Activated T-helper 9 cell treated with anti-CD3 and anti-CD28 coated beads, Interleukin-2, amount 50 U/mL, for 16 hours (primary cell): ENCODE measurements around the gene CST5.
"Not testable (repeated sequence)": the region's sequence is repeated elsewhere in the genome, so short reads cannot be mapped to it uniquely, and the experiment has no call there.

Experiments used
- DNase-seq: peaks from one replicate; pipeline ENCODE4 v3.0.0-alpha.2; 2020; ENCODE audit warnings: low read depth

The CST5 gene

GRCh38 chr20:23841693-23842092, 37.9 kb downstream of the CST5 start:
- no peak for DNase-seq

- DNase-seq: no peak
These were observed 43.8 kb downstream of the CST5 start for GRCh38 chr20:23835716-23836115.

- no peak for DNase-seq
These were observed 46.6 kb downstream of the CST5 start for GRCh38 chr20:23832775-23833513.

GRCh38 chr20:23831961-23832360, 47.6 kb downstream of the CST5 start:
- not testable (repeated sequence) for DNase-seq

- DNase-seq: no peak
These were observed 53.0 kb downstream of the CST5 start, which contains the start of gene CST2 for GRCh38 chr20:23826541-23827021. TSS of gene CST2 (minus strand) at chr20:23826729. CDS start at chr20:23826660, 69 bp downstream.
